Endothelial cell (in vitro differentiated cells): ENCODE results near the gene KRTAP5-4. TPM values are rescaled to one million over a fixed set of nuclear protein-coding genes. Genes with fewer than 3 reads are reported as not detected.

Experiments
- DNase-seq: peaks from one replicate; pipeline ENCODE4 v3.0.0; 2021; ENCODE audit warnings: low spot score
- H3K27ac Mint-ChIP-seq: one replicate; pipeline ENCODE4 v1.8.0; 2021; ENCODE audit warnings: mixed read lengths, inconsistent platforms; ENCODE audit not compliant: unreplicated experiment
- H3K27me3 Mint-ChIP-seq: one replicate; pipeline ENCODE4 v1.8.0; 2021; ENCODE audit warnings: mild to moderate bottlenecking, moderate library complexity, mixed read lengths, inconsistent platforms; ENCODE audit not compliant: unreplicated experiment
- H3K36me3 Mint-ChIP-seq: one replicate; pipeline ENCODE4 v1.8.0; 2021; ENCODE audit warnings: mild to moderate bottlenecking, low read depth, mixed read lengths, inconsistent platforms; ENCODE audit not compliant: unreplicated experiment
- H3K4me1 Mint-ChIP-seq: one replicate; pipeline ENCODE4 v1.8.0; 2021; ENCODE audit warnings: mild to moderate bottlenecking, mixed read lengths, inconsistent platforms; ENCODE audit not compliant: unreplicated experiment
- H3K4me3 Mint-ChIP-seq: one replicate; pipeline ENCODE4 v1.8.0; 2021; ENCODE audit warnings: mild to moderate bottlenecking, mixed read lengths, inconsistent platforms; ENCODE audit not compliant: unreplicated experiment
- H3K9me3 Mint-ChIP-seq: one replicate; pipeline ENCODE4 v1.8.0; 2021; ENCODE audit warnings: mixed read lengths, inconsistent platforms; ENCODE audit not compliant: unreplicated experiment
- CTCF ChIP-seq: fragments of 200-600 bp; sonication (generic); IDR thresholded peaks from one replicate; pipeline ENCODE4 v1.5.0; 2021; ENCODE audit warnings: antibody characterized with exemption; ENCODE audit not compliant: unreplicated experiment
- total RNA-seq: library from RNA; stranded (reverse); fragmentation: NEBNext Ultra II Directional; extraction: Animal tissue kit (Norgen Biotek cat#: 25700); gene quantifications from one replicate; pipeline ENCODE4 v1.2.1, GENCODE V29; 2021; ENCODE audit not compliant: unreplicated experiment

KRTAP5-4 gene
- total RNA-seq, 1 donor from 2014 or later: not detected

GRCh38 chr11:1652442-1652770, 30.5 kb upstream of the KRTAP5-4 start:
- H3K36me3 Mint-ChIP-seq: no peaks in the 10 kb centered on the region
- H3K9me3 Mint-ChIP-seq: no peaks in the 10 kb centered on the region
- DNase-seq: no peak
- TF ChIP-seq CTCF: no peak
- no peaks in the 10 kb centered on the region for H3K4me1 Mint-ChIP-seq
- no peak overlapping the region for H3K4me3 Mint-ChIP-seq
- no peak overlapping the region for H3K27ac Mint-ChIP-seq
- peaks cover 14% of the 10 kb centered on the region for H3K27me3 Mint-ChIP-seq

GRCh38 chr11:1652026-1652425, 30.1 kb upstream of the KRTAP5-4 start:
- Mint-ChIP-seq H3K27me3 (peaks cover 14% of the 10 kb centered on the region), H3K9me3 (no peaks in the 10 kb centered on the region), H3K27ac (no peak overlapping the region), H3K4me1 (no peaks in the 10 kb centered on the region), H3K36me3 (no peaks in the 10 kb centered on the region), H3K4me3 (no peak overlapping the region)
- no peak for DNase-seq
- TF ChIP-seq CTCF: no peak

DNA sequence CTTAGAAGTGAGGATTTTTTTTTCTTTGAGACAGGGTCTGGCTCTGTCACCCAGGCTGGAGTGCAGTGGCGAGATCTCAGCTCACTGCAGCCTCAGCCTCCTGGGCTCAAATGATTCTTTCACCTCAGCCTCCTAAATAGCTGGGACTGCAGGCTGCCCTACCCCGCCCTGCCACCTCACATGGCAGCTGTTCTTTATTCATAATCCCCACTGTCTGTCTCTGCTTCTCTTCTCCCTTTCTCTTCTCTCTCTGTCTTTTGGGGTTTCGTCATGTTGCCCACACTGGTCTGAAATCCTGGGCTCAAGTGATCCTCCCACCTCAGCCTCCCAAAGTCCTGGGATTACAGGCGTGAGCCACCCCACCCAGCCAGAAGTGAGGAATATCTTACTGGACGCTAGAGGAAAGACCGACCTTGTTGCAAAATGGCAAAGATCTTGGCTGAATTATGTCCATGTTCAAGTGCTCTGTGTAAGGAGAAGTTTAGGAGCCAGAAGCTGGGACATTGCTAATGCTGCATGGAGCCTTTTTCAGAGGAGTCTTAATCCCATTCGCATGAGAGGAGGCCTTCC, 29.6 kb upstream of the KRTAP5-4 start:
- Mint-ChIP-seq H3K27me3 (peaks cover 14% of the 10 kb centered on the region), H3K4me3 (no peak overlapping the region), H3K9me3 (no peaks in the 10 kb centered on the region), H3K27ac (no peak overlapping the region), H3K4me1 (no peaks in the 10 kb centered on the region), H3K36me3 (no peaks in the 10 kb centered on the region)
- TF ChIP-seq CTCF: no peak
- no peak for DNase-seq

DNA sequence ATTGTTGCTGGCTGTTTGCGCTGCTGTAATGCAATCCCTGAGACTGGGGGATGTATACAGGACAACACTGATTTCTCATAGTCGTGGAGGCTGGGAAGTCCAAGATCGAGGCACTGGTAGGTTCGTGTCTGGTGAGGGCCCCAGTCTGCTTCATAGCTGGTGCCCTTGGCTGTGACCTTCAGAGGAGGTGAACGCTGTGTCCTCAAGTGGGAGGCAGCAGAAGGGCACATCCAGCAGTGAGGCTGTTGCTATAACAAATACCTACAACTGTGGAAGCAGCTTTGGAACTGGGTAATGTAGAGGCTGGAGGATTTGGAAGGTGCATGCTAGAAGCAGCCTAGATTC, 29.0 kb upstream of the KRTAP5-4 start:
- H3K27me3 Mint-ChIP-seq: peaks cover 14% of the 10 kb centered on the region
- DNase-seq: no peak
- no peaks in the 10 kb centered on the region for H3K4me1 Mint-ChIP-seq
- no peak for TF ChIP-seq CTCF
- H3K9me3 Mint-ChIP-seq: no peaks in the 10 kb centered on the region
- no peak overlapping the region for H3K4me3 Mint-ChIP-seq
- no peak overlapping the region for H3K27ac Mint-ChIP-seq
- H3K36me3 Mint-ChIP-seq: no peaks in the 10 kb centered on the region

GRCh38 chr11:1650034-1650917, 28.3 kb upstream of the KRTAP5-4 start:
- no peak overlapping the region for H3K4me3 Mint-ChIP-seq
- no peak for TF ChIP-seq CTCF
- H3K9me3 Mint-ChIP-seq: no peaks in the 10 kb centered on the region
- no peak overlapping the region for H3K27ac Mint-ChIP-seq
- no peaks in the 10 kb centered on the region for H3K4me1 Mint-ChIP-seq
- no peak for DNase-seq
- peaks cover 14% of the 10 kb centered on the region for H3K27me3 Mint-ChIP-seq
- H3K36me3 Mint-ChIP-seq: no peaks in the 10 kb centered on the region
